HG02852 (cell line): ENCODE results near the gene PASK.

Experiments
- ATAC-seq: cut with Tn5 transposase; IDR thresholded peaks from one replicate; pipeline ENCODE4 v1.9.1; 2021; ENCODE audit warnings: mild to moderate bottlenecking, moderate library complexity; ENCODE audit not compliant: unreplicated experiment

Gene PASK

DNA sequence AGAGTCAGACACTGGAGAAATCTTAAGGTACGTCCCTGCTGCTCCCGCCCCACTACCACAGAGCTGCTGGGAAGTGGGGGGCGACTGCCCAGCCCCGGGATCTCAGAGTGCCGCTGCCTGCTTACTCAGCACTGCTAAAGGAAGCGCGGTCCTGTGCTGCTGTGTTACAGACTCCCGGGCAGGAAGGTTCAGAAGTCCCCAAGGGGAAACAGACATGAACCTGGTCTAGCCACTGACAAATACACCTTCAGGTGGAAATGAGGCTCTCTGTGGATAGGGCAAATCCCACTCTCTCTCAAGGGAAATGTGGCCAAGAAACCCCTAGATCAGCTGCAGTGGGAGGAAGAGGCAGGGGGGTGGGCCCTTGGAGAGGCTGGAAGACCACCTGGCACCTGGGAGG is 60.9 kb downstream of the PASK start:
- peak; percentile 28 for ATAC-seq

DNA sequence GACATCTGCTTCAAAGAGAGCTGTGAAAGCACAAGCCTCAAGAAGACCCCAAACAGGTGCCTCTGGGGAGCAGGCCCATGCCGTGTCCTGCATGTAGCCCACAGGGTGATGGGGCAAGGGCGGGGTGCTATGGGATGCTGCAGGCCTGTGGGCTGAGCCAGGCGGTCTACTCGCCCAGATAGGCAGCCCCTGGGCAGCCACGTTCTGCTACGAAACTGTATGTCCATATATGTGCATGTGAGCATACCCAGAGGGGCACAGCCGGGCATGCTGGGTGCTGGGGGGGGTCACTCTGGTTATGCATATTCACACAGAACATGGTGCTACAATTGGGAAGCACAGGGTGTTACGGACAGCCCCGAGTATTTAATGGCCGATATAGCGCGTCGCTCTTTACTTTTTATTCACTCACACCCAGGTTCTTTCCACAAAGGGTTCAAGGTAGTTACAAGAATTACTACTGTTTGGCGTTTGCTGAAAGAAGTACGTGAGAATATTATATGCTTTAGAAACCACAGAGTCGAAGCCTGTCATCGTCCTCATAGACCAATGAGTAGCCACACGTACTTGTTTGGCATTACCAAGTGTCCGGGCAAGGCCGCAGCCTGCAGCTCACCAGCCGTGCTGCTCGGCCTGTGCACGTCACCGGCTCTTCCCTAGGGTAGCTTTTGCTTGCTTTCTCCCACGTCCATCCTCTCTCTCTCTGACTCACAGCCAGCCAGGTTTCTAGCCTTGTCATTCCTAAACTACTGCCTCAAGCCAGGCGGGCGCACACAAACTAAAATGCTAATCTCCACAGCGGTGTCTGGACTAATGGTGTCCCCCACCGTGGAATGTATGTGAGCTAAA is 61.6 kb downstream of the PASK start:
- peak; percentile 64 for ATAC-seq

DNA sequence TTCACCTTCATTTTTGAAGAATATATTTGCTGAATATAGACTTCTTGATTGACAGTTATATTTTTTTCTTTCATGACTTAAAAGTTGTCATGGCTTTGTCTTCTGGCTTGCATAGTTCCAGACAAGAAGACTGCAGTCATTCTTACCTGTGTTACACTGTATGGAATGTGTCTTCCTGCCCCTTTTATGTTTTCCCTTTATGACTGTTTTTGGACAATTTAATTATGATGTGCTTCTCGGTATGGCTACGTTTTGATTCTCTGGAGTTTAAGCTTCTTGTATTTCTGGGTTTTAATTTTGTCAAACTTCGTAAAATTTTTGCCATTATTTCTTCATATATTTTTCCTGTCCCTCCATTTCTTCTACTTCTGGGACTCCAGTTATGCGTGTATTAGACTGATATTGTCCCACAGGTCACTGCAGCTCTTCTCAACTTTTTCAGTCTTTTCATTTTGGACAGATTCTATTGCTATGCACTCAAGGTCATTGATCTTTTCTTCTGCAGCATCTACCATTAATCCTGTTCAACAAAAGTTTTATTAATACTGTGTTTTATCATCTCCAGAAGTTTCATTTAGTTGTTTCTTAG is 64.3 kb downstream of the PASK start:
- ATAC-seq, result no peak

DNA sequence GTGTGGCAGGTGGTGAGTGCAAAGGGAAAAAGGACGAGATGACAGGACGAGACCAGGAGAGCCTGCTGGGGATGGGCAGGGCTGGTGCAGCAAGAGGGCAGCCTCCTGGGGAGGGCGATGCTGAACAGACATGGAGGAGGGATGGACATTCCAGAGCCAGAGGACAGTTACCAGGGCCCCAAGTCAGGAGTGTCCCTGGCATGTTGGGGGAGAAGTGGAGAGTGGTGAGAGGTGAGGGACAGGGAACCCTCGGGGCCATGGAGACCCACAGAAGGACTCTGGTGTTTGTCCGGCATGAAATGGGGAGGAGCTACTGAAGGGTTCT is 66.2 kb downstream of the PASK start:
- ATAC-seq, result no peak

DNA sequence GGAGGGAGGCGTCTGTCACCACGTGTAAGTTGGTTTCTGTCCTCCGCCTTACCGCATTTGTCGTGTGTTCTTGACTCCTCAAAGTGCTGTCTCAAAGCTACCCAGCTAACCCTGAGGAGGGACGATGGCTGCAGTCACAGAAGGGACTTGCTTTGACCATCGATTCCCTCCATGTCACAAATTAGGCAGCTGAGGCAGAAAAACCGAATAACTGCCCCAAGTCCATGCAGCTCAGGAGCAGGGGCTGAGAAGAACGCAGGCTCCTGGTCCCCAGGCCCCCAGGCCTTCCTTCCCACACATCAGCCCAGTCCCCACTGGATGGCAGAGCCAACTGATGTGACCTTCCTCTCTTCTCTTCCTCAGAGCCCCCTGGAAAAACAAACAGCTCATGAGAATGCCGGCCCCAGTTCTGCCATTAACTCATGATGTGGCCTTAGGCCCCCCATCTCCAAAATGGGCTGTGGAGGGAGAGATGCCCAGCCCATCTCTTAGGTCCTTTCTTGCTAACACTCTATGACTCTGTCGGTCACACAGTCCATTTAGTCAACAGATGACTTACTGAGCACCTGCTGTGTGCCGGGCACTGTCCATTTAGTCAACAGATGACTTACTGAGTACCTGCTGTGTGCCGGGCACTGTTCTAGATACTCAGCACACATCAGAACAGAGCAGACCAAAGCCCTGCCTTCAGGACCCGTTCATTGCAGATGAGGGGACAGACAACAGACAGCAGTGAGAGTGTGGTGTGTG is 66.8 kb downstream of the PASK start:
- ATAC-seq, result no peak

DNA sequence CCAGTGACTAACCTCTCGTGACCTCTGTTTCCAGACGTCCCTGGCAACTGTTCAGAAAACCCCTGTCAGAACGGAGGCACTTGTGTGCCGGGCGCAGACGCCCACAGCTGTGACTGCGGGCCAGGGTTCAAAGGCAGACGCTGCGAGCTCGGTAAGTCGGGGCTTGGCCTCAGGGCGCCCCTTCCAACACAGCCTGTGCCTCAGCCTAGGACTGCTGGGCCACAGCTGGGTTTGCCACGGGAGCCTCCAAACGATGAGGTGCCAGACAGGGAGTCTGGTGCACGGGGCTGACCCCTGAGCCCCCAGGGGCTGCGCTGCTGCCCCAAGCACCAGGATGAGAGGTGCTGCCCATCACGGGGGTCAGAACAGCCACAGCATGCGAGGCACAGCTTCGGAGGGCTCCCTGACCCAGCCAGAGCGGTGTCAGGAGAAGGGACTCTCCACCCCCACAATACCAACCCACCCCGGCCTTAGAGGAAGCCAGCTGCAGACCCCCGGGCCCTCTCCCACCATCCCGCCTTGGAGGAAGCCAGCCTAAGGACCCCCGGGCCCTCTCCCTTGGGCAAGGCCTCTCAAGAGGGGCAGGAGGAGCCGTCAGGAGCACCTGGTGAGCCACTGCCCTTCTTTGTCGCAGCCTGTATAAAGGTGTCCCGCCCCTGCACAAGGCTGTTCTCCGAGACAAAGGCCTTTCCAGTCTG is 67.5 kb downstream of the PASK start:
- no peak for ATAC-seq

DNA sequence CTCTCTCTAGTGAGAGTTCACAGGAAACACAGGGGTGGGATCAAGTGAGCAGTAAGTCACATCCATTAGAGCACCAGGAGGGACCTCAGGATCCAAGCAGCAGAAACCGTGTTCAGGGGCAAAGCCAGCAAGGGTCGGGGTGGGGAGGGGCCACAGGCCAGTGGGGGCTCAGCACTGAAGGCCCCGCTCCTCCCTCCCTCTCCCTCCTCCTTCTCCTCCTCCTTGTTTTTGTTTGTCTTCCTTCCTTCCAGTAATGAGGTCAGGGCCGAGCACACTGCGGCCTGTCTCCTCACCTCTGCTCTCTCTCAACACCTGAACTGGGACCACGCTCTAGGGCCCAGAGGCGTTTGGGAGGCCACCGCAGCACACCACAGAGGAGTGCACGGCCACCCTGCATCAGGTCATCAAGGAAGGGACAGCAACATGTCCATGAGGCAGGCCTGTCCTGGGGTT is 68.1 kb downstream of the PASK start:
- ATAC-seq, result no peak

DNA sequence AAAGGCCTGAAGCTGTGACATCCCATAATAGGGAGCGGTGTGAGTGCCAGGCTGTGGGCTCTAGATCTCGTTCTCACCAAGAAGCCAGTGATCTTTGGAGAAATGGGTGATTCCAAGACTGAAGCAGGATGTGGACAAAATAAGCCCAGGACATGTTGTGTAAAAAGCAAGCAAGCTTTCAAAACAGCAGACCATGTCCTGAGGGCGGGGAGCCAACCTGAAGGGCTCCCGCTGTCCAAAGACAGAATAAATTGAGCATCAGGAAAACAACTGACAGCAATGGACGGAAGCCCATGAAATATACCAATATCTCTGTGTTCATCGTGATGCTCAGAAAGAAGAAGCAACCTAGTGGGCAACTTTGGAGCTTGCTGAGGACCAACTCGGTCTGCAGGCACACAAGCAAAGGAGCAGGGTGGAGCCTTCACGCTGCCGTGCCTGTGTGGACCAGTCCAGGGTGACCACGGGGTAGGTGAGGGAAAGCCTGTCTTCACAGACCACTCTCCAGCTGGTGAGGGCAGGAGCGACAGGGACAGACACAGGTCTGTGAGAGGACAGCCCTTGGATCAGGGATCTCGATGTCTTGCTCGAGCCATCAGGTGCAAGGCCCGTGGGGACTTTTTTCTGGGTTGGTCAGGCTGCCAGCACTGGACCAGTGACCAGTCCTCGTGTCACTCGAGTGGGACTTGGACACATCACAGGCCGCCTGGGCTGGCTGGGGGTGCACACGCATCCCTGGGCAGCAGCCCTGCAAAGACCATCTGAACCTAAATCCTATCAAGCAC is 68.7 kb downstream of the PASK start:
- no peak for ATAC-seq

DNA sequence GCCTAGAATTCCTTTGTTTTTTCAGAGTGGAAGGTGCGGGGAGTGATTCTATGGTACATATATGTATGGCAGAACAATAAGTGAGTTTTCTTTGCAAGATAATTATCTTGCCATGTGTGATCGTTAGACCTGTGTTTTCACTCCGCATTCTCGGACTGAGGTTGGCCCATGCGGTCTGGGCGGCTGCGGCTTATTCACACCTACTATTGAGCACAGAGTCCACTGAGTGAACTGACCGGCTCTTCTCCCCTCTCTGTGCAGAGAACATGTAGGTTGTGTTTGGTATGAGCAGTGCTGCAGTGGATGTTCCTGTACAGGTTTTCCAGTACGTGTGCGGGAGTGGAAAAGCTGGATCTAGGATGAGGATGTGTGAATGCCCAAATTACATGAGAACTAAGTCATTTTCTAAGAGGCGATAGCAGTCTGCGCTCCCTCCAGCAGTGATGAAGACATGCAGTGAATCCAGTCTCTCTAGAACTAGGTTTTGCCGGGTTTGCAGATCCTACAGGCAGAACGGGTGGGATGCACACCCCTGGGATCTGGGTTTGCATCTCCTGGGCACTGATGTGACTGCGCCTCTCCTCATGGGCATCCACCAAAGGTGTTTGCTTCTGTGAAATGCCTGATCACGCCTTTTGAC is 74.3 kb downstream of the PASK start:
- no peak for ATAC-seq

DNA sequence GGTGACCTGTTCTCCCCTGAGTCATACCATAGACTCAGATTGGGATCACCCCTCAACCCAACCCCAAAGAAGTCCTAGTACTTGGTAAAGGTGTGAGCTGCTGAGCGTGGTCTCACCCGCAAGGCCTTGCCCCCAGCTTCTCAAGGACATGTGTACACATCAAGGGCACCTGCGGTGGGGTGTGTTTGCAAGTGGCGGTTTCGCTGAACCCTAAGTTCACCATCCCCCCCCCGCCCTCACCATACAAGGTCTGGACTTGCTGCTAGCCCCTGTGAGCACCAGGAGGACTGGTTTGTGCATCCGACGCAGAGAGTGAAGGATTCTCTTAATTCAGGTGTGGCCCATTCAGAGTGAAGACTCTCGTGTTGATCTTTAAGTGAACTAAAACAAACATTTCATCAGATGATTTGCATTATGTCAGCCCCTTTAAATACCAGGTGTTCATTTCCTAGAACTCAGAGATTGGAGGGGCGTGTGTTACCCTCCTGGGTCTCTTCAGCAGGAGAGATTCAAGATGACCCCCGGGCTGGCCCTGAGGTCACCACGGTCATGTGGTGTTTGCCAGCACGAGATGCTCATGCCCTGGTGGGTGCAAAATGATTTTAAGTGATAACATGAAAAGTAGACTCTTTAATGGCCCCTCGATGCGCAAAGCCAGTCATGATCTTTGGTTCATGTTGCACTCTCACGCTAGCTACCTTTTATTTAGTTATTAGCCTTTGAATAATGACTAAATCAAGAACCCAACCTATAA is 75.0 kb downstream of the PASK start:
- ATAC-seq, result no peak

DNA sequence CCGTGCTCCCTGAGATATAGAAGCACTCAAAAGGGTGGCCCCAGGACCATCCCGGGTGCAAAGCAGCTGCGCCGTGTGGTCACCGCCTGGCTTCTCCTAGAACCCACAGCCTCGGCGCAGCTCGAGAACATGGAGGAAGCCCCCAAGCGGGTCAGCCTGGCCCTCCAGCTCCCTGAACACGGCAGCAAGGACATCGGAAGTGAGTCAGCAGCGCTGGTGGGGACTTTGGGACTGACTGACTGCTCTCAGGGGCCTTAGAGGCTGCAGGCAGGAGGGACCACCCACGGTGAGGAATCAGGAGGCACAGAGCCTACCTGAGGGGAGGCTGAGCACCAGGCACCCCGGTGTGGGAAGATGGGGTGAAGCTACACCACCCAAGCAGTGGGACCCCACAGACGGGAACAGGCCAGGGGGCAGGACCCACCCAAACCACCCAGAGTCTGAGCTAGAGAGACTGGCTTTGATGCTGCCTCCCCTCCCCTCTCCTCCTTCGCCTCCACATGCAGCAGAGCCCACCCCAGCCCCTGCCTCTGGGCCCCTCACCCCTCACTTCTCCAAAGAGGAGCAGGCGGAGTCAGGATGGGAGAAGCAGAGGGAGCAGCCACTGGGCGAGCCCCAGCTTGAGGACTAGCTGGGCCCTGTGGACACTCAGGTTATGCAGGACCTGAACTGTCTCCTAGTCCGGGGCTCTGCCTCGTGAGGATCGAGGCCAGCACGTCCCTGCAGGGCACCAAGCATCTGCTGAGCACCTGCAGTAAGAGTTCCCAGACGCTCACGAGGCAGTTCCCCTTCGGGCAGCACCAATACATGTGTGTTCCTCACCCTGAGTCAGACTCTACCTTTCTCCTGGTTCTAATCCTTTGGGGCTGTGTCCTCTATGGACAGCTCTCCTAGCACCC is 75.9 kb downstream of the PASK start:
- ATAC-seq, result no peak

DNA sequence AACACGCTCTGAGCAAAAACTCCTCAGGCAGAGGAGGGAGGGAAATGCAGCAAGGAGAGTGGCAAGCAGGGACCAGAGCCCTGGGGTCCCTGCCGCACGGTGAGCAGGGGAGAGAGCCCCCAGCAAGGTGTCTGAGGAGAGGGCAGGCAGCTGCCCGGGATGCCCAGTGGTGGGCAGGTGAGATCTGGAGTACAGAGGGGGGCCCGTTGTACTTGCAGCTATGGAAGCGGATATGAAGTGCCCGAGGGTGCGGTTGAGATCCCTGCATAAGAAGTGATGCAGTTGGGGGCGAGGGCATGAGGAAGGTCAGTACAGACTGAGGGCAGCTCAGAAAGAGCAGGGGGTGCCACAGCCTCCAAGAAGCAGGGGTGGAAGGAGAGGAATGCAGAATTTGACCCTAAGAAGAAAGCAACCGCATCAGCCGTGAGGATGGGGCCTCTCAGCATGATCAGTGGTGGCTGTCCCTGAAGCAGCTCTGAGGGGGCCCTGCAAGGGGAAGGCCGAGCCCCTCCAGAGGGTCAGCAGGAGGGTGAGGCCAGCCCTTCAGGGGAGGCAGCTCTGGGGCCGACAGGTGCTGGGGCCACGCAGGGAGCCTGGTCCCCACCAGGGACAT is 76.6 kb downstream of the PASK start:
- ATAC-seq, result no peak

DNA sequence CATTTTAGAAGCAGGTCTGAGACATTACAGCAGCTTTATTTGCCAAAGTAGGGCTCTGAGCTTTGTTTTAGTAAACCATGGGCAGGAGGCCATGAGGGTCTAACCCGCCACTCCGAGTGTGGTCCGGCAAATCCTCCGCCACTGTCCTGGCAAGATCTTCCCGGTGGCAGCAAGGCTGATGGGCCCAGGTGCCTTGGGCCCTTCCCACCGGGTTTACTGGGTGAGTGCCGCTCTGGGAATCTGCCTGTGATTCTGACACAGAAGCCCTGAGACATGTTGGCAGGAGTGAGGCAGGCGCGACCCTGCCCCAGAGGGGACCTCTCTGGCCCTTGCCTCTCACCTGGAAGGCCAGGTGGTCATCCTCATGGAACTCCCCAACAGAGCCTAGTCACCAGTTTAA is 77.1 kb downstream of the PASK start:
- ATAC-seq, result no peak

DNA sequence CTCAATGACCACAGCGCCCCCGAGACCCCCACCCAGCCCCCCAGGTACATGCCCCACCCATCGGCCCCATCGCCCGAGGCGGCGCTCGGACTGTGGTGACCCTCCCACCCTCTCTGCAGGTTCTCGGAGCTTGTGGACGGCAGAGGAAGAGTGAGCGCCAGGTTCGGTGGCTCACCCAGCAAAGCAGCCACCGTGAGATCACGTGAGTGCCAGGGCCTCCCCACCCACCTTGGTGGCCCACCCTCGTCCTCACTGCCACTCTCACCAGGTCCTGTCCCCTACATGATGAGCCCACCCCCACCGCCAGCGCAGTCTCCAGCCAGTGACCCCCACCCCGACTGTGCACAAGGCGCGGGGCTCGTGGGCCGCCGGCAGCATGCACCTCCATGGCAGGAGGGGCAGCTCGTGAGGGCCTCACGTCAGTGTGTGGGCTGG is 77.6 kb downstream of the PASK start:
- ATAC-seq, result no peak

DNA sequence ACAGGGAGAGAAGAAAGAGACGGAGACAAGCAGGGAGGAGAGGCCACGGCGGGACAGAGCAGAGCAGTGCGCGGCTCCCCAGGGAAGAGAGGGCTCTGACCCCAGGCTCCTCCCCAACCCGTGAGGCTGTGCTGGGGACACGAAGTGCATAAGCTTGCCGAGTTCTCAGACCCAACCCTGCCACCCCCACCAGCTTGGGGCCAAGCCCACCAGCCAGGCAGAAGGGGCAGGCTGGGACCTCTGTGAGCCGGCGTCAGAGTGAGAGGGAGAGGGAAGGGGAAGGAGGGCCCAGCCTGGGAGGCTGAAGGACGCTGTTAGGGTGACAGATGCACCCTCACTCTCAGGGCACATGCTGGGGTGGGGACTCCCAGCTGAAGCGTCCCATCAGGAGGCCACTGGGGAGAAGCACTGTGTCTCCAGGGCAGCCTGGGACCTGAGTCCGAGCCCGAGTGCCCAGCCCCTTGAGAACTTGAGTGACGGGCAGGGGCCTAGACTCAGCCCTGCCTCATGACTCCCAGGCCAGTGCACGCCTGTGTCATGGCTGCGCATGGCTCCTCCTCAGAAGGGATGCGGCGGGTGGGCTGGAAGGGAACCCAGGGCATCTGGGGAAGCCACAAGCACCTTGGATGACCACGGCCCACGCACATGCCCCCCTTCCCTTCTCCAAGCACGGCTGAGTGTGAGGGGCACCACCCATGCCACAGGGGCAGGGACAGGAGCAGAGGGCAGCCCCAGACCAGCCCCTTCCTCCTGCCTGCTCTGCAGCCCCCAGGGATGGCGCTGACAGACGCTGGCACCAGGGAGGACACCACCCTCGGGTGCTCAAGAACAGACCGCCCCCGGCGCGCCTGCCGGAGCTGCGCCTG is 78.2 kb downstream of the PASK start:
- ATAC-seq, result no peak

DNA sequence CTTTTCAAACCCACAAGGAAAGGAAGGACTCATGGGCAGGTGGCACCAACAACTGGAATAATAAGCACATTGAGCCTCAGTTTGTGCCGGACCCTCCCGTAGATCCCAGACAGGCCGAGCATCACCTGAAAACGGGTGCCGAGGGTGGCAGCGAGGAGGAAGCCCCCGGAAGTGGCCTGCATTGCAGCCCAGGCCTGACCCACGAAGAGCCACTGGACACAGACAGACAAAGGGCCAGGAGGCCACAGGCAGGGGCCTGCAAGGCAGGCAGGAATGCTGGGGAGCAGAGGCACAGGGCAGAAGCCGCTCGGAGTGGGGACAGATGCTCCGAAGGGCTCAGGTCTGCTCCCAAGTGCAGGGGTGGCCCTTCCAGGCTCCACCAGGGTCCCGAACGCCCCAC is 78.9 kb downstream of the PASK start:
- no peak for ATAC-seq

DNA sequence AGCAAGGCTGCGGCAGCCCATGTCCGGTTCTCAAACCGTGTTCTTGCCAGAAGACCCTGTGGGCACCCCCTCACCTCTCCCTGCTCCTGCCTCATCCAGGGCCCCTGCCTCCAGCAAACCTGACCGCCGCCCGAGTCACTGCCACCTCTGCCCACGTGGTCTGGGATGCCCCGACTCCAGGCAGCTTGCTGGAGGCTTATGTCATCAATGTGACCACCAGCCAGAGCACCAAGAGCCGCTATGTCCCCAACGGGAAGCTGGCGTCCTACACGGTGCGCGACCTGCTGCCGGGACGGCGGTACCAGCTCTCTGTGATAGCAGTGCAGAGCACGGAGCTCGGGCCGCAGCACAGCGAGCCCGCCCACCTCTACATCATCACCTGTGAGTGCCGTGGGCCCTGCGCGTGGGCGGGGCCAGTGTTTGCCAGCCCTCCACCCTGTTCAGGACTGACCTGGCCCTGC is 79.4 kb downstream of the PASK start:
- ATAC-seq, result no peak
